Spleen (tissue), 7 donors: ENCODE results near the gene PER1.

ENCODE experiments used
- CTCF ChIP-seq, 11 experiments: fragments of 200-600 bp in 7 of 11; fragments of 450-650 bp in 4 of 11; sonication (generic) in 4 of 11; IDR thresholded peaks in 8 of 11; conservative IDR thresholded peaks in 3 of 11; 1 replicate in 7 of 11; 2 replicates in 4 of 11; pipeline versions ENCODE4 v1.4.0 to v1.8.0; 2016 to 2021; ENCODE audit warnings: antibody characterized with exemption in 11 of 11, inconsistent platforms in 4 of 11, mild to moderate bottlenecking in 1 of 11
- POLR2A ChIP-seq, 3 donors: fragments of 450-650 bp; IDR thresholded peaks; one replicate each; pipeline ENCODE4 v1.5.1; 2017; ENCODE audit warnings: antibody characterized with exemption in 3 of 3, mild to moderate bottlenecking in 1 of 3
- donor health status: DM: no; HTN: no; CAD: no; lungs with moderate emphysema.
- donor health status: DM: no; HTN: no; CAD: no.
- donor health status: DM: no; HTN: no; CAD: no.

- no peak for TF ChIP-seq CTCF (IDR thresholded peaks at IDR 0.05 in 8 of 11, conservative IDR thresholded peaks at IDR 0.05 in 3 of 11)
- no peak for TF ChIP-seq POLR2A (IDR thresholded peaks at IDR 0.05)
These were observed 5.6 kb downstream of the PER1 start for GRCh38 chr17:8146381-8147140.
